ENCODE data around the gene ZNF814. TPM values are rescaled to one million over a fixed set of nuclear protein-coding genes. Genes with fewer than 3 reads are reported as not detected.

Gene ZNF814
- total RNA-seq, 6 donors from 2014 or later, result 7.1 to 16.8 (median 9.4) TPM

GRCh38 chr19:57819475-57820148, 69.2 kb downstream of the ZNF814 start:
- Histone ChIP-seq H3K27ac (peak overlapping the region; percentile 74 to 83 (median 78)), H3K4me1 (peaks cover 13 to 20% (median 16%) of the 10 kb centered on the region in 4 donors), H3K36me3 (peaks cover 0 to 4% (median 0%) of the 10 kb centered on the region in 4 donors), H3K27me3 (no peaks in the 10 kb centered on the region), H3K9me3 (no peaks in the 10 kb centered on the region), H3K4me3 (peak overlapping the region; percentile 61 to 78 (median 73))
- peak; percentile 94 for ATAC-seq (ENCODE audit: low FRiP score in 2 of 2)
- peak; percentile 88 to 93 for DNase-seq
- TF ChIP-seq POLR2A (IDR thresholded peaks at IDR 0.05), result peak in 3 of 4 donors; percentile 24 to 59 (median 58)
- no peak for TF ChIP-seq EP300 (IDR thresholded peaks at IDR 0.05)
- TF ChIP-seq, protein P1, sequence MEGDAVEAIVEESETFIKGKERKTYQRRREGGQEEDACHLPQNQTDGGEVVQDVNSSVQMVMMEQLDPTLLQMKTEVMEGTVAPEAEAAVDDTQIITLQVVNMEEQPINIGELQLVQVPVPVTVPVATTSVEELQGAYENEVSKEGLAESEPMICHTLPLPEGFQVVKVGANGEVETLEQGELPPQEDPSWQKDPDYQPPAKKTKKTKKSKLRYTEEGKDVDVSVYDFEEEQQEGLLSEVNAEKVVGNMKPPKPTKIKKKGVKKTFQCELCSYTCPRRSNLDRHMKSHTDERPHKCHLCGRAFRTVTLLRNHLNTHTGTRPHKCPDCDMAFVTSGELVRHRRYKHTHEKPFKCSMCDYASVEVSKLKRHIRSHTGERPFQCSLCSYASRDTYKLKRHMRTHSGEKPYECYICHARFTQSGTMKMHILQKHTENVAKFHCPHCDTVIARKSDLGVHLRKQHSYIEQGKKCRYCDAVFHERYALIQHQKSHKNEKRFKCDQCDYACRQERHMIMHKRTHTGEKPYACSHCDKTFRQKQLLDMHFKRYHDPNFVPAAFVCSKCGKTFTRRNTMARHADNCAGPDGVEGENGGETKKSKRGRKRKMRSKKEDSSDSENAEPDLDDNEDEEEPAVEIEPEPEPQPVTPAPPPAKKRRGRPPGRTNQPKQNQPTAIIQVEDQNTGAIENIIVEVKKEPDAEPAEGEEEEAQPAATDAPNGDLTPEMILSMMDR (IDR thresholded peaks at IDR 0.05), result peak in 1 of 6 experiments; percentile 20
- TF ChIP-seq POLR2AphosphoS5 (IDR thresholded peaks at IDR 0.05), result peak; percentile 50 to 71
- WGBS, 2 donors, result 0 to 1% methylated on average over 25 to 29 of the region's 44 CpGs

DNA sequence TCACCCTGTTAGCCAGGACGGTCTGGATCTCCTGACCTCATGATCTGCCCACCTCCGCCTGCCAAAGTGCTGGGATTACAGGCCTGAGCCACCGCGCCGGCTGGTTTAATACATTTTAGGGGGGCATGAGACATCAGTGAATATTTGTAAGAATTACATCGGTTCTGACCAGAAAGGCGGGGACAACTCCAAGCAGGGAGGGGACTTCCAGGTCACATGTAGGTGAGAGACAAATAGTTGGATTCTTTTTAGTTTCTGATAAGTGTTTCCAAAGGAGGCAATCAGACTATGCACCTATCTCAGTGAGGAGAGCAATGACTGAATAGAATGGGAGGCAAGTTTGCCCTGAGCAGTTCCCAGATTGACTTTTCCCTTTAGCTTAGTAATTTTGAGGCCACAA, 70.5 kb downstream of the ZNF814 start:
- H3K4me3 ChIP-seq, result no peak overlapping the region
- DNase-seq (no peak), ATAC-seq (ENCODE audit: low FRiP score in 2 of 2) (no peak)
- TF ChIP-seq POLR2AphosphoS5 (IDR thresholded peaks at IDR 0.05) (no peak), EP300 (IDR thresholded peaks at IDR 0.05) (no peak), POLR2A (IDR thresholded peaks at IDR 0.05) (no peak)
- TF ChIP-seq, protein P1 (IDR thresholded peaks at IDR 0.05), result no peak
- no peaks in the 10 kb centered on the region for H3K27me3 ChIP-seq
- 79 to 87% methylated on average over 7 of the region's 7 CpGs for WGBS, 2 donors
- H3K27ac ChIP-seq, result no peak overlapping the region
- no peaks in the 10 kb centered on the region for H3K9me3 ChIP-seq
- H3K4me1 ChIP-seq, result peaks cover 20 to 25% (median 23%) of the 10 kb centered on the region in 4 donors
- no peaks in the 10 kb centered on the region for H3K36me3 ChIP-seq

DNA sequence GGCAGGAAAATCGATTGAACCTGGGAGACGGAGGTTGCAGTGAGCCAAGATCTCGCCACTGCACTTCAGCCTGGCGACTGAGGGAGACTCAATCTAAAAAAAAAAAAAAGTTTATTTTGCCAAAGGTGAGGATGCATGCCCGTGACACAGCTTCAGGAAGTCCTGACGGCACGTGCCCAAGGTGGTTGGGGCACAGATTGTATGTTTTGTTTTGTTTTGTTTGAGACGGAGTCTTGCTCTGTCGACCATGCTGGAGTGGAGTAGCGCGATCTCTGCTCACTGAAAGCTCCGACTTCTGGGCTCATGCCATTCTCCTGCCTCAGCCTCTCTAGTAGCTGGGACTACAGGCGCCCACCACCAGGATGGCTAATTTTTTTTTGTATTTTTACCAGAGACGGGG, 70.9 kb downstream of the ZNF814 start:
- Histone ChIP-seq H3K27me3 (no peaks in the 10 kb centered on the region), H3K36me3 (no peaks in the 10 kb centered on the region), H3K4me3 (no peak overlapping the region), H3K4me1 (peaks cover 20 to 27% (median 22%) of the 10 kb centered on the region in 4 donors), H3K9me3 (no peaks in the 10 kb centered on the region), H3K27ac (no peak overlapping the region)
- DNase-seq, result no peak
- 95 to 97% methylated on average over 14 of the region's 14 CpGs for WGBS, 2 donors
- TF ChIP-seq, protein P1 (IDR thresholded peaks at IDR 0.05), result no peak
- TF ChIP-seq EP300 (IDR thresholded peaks at IDR 0.05) (no peak), POLR2A (IDR thresholded peaks at IDR 0.05) (no peak), POLR2AphosphoS5 (IDR thresholded peaks at IDR 0.05) (no peak)
- ATAC-seq (ENCODE audit: low FRiP score in 2 of 2), result no peak

GRCh38 chr19:57816652-57817051, 72.2 kb downstream of the ZNF814 start:
- no peak overlapping the region for H3K27ac ChIP-seq
- ATAC-seq (ENCODE audit: low FRiP score in 2 of 2) (no peak), DNase-seq (no peak)
- no peaks in the 10 kb centered on the region for H3K9me3 ChIP-seq
- H3K36me3 ChIP-seq, result peaks cover 0 to 12% (median 0%) of the 10 kb centered on the region in 4 donors
- 90 to 92% methylated on average over 7 of the region's 7 CpGs for WGBS, 2 donors
- H3K4me1 ChIP-seq, result peaks cover 26 to 36% (median 32%) of the 10 kb centered on the region in 4 donors
- TF ChIP-seq POLR2A (IDR thresholded peaks at IDR 0.05) (no peak), EP300 (IDR thresholded peaks at IDR 0.05) (no peak), POLR2AphosphoS5 (IDR thresholded peaks at IDR 0.05) (no peak)
- TF ChIP-seq, protein P1 (IDR thresholded peaks at IDR 0.05), result no peak
- no peaks in the 10 kb centered on the region for H3K27me3 ChIP-seq
- H3K4me3 ChIP-seq, result no peak overlapping the region
